Ramos (cell line): ENCODE results near the gene WWP2.
"Not testable (repeated sequence)": the region's sequence is repeated elsewhere in the genome, so short reads cannot be mapped to it uniquely, and the experiment has no call there.

Experiments used
- in situ Hi-C: fragments of 300-500 bp; cut with MboI; formaldehyde crosslinking; loops from one replicate; pipeline ENCODE4 v1.14.3; 2022; ENCODE audit warnings: low sequenced_read_pairs; ENCODE audit not compliant: unreplicated experiment

WWP2 gene

DNA sequence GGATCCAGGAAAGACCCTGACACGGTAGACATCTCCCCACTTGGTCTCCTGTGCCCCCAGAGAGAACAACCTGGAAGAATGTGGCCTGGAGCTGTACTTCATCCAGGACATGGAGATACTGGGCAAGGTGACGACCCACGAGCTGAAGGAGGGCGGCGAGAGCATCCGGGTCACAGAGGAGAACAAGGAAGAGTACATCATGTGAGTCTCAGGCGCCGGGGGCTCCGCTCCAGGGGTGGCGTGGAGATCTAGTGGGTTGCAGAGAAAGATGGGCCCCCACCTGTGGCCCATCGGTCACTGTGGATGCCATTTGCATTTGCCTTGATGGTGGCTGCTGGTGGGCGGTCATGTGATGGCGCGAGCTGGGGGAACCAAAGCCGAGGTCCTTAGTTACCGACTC lies 174.1 kb downstream of the WWP2 start:
- in situ Hi-C loops: loop anchor here (10.0 kb wide), 1 partner anchor 221 kb away; no protein-coding TSS in a partner anchor

DNA sequence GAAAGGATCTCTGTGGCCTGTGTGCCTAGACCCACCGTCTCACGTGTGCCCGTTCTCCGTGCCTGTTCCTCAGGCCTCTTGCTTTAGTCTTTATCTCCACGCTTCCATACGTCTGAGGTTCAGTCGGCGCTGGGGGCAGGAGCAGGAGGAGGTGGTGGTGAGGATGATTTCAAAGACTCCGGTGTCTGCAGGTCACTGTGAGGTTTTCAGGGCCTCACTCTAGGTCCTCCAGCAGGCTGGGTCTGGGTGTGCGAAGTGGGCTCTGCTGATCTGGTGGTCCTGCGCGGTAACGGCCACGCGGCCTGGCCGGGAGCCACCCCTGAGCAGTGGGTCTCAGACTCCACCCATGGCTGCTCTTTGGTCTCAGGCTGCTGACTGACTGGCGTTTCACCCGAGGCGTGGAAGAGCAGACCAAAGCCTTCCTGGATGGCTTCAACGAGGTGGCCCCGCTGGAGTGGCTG lies 174.6 kb downstream of the WWP2 start:
- in situ Hi-C loops: loop anchor here (10.0 kb wide), 1 partner anchor 222 kb away; no protein-coding TSS in a partner anchor

DNA sequence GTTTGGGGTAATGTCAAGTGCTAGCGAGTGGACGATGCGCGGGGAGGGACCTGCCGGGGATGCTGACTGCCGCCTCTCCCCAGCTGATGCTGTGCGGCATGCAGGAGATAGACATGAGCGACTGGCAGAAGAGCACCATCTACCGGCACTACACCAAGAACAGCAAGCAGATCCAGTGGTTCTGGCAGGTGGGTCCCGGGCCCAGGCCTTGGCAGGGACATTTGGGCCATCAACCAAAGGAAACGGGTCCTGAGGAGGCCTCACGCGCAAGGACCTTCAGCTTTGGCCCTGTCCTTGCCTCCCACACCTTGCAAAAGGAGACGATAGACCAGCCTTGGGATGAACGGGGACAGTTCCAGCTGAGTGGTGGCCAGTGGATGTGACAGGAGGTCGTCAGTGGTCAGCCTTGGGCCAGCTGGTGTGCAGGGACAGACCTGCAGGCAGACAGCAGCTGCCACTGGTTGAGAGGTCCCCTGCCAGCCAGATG lies 175.4 kb downstream of the WWP2 start:
- in situ Hi-C loops: loop anchor here (10.0 kb wide), 1 partner anchor 223 kb away; no protein-coding TSS in a partner anchor

DNA sequence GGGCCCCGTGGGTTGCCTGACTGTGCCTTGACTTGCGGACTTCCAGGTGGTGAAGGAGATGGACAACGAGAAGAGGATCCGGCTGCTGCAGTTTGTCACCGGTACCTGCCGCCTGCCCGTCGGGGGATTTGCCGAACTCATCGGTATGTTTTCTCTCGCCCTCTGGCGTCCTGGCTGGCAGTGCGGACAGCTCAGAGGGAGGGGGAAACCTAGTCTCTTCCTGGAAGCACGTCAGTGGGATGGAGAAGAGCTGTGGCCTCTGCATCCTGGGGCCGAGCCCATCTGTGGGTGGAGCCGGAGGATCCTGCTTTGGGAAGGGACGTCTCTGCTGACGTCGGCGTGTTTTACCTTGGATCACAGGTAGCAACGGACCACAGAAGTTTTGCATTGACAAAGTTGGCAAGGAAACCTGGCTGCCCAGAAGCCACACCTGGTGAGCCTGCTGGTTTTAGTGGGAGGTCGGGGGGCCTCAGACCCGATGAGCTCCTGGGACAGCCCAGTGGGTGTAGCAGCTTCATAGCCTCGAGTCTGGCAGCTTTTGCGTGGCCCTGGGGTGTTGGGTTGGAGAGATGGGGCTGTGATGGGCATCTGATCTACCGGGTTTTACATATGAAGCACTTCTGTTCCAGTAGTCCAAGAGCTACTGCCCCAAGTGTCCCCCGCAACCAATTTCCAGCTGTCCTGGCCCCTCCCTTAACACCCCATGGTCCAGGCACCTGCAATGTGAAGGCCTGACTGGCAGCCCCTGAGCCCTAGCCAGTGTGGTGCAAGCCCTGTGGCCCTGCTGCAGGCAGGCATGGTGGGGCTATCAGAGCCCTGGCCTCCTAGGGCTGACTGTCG lies 177.1 kb downstream of the WWP2 start:
- in situ Hi-C loops: loop anchor here (10.0 kb wide), 1 partner anchor 224 kb away; no protein-coding TSS in a partner anchor

DNA sequence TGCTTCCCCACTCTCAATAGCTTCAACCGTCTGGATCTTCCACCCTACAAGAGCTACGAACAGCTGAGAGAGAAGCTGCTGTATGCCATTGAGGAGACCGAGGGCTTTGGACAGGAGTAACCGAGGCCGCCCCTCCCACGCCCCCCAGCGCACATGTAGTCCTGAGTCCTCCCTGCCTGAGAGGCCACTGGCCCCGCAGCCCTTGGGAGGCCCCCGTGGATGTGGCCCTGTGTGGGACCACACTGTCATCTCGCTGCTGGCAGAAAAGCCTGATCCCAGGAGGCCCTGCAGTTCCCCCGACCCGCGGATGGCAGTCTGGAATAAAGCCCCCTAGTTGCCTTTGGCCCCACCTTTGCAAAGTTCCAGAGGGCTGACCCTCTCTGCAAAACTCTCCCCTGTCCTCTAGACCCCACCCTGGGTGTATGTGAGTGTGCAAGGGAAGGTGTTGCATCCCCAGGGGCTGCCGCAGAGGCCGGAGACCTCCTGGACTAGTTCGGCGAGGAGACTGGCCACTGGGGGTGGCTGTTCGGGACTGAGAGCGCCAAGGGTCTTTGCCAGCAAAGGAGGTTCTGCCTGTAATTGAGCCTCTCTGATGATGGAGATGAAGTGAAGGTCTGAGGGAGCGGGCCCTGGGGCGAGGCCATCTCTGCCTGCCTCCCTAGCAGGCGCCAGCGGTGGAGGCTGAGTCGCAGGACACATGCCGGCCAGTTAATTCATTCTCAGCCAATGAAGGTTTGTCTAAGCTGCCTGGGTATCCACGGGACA lies 177.9 kb downstream of the WWP2 start:
- in situ Hi-C loops: loop anchor here (10.0 kb wide), 1 partner anchor 225 kb away; no protein-coding TSS in a partner anchor

DNA sequence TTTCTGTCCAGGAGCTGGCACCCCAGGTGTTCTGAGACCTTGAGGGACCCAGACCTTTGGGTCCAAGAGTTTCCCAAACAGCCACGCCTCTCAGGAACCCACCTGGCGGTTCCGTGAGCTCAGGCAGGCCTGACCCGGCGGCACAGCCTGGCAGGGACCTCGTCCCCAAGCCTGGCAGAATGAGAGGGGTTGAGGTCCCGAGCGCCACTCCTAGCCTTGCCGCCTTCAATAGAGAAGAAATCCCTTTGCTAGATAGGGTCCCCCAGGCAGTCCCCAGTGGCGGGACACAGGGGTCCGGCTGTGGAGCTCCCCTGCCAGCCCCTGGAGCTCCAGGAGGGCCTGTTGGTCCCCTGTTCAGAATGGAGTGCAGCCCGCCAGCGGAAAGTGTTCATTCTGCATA lies 178.5 kb downstream of the WWP2 start:
- in situ Hi-C loops: no loop called here

DNA sequence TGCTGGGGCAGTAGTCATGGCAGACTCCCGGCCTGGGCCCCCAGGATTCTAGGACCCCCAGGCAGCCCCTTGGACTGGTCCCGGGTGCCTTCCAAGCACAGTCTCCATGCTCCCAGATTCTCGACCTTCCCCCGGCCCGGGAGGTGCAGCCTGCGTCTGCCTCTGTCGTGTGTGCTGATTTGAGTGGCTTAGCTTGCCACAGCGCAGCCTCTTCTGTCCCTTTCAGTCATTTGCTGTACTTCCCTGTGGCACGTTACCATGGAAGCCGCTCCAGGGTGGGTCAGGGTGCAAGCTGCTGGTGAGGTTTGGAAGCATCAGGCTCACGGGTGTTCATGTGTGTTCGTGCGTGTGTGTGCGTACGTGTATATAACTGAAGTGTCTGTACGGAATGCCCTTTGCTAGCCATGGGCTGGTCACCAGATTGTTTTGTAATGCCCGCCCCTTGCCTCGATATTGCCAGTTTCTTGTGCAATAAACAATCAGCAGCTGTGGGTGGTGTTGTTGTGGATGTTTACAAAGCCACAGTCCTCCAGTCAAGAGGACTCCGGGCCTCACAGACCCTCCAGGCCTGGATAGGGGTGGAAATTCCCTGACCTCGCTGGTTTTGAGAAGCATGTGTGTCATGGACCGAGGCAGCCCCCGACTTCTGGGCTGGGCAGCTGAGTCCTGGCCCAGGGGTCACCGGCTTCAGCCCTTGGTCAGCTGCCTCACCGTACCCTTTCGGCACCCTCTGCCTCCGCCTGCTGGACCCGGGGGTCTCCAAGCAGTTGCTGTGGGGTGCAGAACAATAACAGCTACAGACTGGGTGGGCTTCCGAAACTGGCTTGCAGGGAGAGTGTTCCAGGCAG lies 179.3 kb downstream of the WWP2 start:
- in situ Hi-C loops: no loop called here

DNA sequence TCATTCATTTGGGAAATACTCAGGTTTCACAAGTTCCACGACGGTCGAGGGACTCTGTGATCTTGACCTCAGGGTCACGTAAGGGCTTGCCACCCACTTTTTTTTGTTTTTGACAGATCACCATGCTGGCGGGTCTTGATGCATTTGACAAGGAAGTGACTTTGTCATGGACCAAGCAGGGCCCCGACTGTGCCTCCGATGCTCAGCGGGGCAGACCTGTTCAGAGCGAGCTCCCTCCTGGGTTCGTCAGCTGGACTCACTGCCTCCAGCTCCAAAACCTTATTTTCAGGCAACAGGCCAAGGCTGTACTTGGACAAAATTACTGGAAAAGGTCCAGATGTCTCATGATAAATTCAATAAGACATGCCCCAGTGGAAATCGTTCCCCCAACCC lies 180.0 kb downstream of the WWP2 start:
- in situ Hi-C loops: no loop called here

DNA sequence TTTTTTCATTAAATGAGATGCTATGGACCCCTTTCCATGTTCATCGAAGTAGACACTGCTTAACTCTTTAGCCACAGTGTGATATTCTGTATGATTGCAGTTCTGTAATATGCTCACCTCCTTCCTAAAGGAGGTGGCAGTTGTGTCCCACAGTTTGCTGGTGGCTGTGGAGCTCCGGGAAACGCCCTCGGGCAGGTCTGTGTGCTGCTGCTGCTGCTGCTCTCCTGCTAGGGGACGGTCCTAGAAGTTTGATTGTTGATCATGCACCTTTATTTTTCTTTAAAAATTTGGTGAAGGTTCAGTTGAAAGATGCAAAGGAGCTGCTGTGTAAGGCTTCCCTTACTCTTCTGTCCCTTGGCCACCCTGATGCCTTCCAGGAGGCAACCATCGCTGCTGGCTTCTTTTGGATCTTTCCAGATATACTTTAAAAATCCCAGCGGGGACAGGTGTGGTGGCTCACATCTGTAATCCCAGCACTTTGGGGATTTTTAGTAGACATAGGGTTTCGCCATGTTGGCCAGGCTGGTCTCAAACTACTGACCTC lies 180.6 kb downstream of the WWP2 start:
- in situ Hi-C loops: no loop called here

DNA sequence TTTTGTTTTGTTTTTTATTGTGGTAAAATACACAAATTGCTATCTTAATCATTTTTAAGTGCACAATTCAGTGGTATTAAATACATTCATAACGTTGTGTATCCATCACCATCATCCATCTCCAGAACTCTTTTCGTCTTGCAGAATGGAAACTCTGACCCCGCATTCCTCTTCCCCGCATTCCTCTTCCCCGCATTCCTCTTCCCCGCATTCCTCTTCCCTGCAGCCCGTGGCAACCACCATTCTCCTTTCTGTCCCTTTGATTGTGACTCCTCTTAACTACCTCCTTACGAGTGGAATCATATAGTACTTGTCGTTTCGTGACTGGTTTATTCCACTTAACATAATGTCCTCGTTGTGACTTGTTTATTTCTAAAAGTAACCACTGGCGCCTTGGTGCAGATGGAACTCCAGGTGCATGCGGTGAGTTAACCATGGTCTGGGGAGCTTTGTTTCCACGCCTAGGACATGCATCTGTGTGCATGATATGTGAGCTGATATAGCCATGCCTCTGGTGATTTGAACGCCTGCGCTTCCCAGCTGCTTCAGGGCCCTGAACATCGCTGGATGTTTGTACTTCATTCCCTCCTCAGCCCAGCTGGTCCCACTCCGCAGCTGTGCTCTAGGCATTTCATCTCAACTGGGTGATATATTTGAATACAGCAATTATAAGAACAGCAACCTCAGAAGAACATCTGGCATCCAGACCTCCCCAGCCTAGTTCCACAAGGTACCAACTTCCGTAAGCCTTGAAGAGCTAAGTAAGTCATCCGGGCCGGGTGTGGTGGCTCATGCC lies 181.3 kb downstream of the WWP2 start:
- in situ Hi-C loops: not testable (repeated sequence)

DNA sequence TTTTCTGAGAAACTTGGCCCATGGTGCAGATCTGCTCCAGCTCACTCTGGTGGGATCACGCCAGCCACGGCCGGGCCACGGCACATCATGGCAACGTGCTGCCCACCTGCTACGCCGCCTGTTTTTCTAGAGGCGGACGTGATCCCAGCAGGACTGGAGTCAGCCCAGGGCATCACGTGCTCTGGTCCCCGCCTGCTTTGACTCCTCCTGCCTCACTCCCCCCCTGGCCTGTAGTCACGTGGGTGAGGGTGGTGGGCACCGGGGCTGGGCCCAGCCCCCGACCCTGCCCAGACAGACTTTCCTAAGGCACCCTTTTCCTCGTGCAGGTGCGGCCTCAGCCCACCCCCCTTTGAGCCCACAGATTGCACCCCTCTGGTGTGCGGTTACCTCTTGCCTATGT lies 188.3 kb downstream of the WWP2 start:
- in situ Hi-C loops: not testable (repeated sequence)

DNA sequence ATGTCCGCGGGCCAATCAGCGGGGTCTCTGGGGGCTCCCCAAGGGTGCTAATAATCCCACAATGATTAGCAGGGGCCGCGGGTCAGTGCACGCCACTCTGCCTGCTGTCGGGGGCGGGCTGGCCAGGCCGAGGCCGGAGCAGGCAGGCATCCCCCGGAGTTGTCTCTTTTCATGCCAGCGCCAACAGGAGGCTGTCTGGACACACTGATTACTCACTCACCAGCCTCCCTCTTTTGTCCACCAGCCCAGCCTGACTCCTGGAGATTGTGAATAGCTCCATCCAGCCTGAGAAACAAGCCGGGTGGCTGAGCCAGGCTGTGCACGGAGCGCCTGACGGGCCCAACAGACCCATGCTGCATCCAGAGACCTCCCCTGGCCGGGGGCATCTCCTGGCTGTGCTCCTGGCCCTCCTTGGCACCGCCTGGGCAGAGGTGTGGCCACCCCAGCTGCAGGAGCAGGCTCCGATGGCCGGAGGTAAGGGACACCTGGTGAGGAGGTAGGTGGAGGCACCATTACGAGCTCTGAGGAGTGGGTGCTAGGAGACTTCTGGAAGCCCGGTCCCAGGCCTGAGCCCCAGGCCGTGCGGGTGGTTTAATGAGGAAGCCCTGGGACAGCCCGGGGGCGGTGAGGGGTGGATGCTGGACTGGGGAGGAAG lies 189.0 kb downstream of the WWP2 start, which contains the start of gene CLEC18A:
Gene CLEC18A (plus strand): TSS at position 318 of the 655 bp plus-strand sequence. CDS start 33 bp downstream, at position 351.
- in situ Hi-C loops: not testable (repeated sequence)

DNA sequence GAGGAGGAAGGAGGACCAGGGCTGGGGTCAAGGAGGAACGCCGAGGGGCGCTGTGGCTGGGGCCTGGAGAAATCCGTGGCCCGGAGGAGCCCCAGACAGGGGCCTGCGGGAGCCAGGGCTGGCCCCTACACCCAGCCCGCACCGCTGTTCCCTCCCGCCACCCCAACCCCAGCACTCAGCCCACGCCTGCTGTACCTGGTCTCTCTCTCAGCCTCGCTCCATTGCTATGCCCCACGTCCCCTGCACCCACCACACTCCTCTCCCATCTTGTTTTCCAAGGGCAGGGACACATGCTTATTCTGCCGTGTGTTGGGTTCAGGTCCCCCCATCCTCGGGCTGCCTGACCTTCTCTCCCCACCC lies 189.5 kb downstream of the WWP2 start:
- in situ Hi-C loops: not testable (repeated sequence)

DNA sequence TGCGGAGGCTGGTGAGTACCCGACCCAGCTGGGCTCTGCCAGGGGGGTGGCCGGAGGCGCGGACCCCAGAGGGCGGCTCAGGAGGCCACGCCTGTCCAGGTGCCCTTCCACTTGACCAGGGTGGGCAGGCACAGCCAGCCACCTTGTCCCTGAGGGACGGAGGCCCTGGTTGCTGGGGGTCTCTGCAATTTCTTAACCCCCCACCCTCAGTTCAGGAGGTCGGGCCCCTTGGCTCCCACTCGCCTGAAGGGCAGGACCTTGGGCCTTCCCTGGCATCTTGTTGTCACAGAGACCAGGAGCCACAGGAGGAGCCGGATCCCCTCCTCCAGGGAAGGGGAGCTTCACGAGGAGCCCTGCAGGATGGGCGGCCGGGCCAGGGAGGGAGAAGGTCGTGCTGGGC lies 190.0 kb downstream of the WWP2 start:
- in situ Hi-C loops: not testable (repeated sequence)

DNA sequence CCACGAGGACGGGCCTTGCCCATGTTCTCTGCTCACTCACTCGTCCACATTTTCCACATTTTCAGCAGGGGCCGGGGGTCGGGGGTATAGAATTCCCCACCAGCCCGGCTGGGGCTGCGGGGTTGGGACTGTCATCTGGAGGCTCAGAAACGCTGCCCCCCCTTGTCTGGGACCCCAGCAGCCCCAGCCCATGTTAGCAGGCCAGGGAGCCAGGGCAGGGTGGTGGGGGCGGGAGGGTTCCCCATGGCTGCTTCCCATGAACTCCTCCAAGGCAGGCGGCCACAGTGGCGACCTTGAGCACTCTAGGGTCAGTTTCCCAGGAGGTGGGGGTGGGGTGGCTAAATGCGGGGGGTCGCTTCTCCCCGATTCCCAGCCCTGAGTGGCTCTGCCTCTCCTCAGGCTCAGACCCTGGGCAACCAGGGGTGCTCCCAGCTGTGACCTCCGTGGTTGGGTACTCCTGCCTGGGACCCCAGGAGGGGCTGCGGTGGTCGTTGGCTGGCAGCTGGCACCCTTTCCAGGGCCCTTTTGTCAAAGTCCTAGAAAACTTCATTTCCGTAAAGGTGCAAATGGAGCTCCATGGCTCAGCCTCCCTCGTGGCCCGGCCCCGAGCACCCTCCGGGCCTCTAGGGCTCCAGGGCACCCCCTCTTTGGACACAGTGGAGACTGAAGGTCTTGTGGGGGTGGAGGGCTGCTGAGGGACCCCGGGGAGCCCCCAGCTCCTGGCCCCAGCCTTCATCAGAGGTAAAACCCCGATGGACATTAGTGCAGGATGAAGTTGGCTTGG lies 190.6 kb downstream of the WWP2 start:
- in situ Hi-C loops: not testable (repeated sequence)

DNA sequence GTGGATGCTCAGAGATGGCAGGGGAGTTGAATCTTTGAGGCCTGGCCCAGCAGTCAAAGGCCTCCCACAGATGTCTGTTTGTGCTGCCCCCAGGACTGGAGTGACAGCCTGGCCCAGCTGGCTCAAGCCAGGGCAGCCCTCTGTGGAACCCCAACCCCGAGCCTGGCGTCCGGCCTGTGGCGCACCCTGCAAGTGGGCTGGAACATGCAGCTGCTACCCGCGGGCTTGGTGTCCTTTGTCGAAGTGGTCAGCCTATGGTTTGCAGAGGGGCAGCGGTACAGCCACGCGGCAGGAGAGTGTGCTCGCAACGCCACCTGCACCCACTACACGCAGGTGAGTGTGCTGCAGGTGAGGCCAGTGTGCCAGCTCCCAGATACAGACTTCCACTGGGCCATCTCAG lies 192.1 kb downstream of the WWP2 start:
- in situ Hi-C loops: not testable (repeated sequence)

DNA sequence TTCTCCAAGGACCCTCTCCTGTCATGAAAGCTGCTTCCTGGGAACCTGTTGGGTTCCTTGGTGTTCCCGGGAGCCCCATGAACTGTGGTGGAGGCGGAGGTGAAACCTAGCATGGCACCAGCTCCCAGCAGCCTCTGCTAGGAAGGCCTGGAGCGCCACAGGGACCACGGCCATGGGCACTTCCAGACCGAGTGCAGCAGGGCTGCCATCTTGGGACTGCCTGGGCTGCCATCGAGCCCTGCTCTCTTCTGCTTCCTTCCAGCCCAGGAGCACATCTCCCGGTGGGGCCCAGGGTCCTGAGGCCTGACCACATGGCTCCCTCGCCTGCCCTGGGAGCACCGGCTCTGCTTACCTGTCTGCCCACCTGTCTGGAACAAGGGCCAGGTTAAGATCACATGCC lies 201.2 kb downstream of the WWP2 start:
- in situ Hi-C loops: not testable (repeated sequence)
